ENCODE results near the gene LRP1.
A peak's percentile ranks its signal among the peaks of the same experiment; 100 is the strongest.

Gene LRP1

DNA sequence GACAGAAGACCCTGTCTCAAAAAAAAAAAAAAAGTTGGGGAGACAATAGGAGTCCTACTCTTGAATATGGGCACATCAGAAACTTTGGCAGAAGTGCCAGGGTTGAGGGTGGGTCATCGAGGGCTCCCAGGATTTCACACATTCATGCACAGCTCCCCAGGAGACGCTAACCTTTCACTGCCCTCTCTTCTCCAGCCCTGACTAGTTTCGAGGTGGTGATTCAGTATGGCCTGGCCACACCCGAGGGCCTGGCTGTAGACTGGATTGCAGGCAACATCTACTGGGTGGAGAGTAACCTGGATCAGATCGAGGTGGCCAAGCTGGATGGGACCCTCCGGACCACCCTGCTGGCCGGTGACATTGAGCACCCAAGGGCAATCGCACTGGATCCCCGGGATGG, 48.6 kb downstream of the LRP1 start:
- H3K27ac ChIP-seq = no peak overlapping the region
- no peak overlapping the region for H3K4me3 ChIP-seq
- TF ChIP-seq, protein P1, sequence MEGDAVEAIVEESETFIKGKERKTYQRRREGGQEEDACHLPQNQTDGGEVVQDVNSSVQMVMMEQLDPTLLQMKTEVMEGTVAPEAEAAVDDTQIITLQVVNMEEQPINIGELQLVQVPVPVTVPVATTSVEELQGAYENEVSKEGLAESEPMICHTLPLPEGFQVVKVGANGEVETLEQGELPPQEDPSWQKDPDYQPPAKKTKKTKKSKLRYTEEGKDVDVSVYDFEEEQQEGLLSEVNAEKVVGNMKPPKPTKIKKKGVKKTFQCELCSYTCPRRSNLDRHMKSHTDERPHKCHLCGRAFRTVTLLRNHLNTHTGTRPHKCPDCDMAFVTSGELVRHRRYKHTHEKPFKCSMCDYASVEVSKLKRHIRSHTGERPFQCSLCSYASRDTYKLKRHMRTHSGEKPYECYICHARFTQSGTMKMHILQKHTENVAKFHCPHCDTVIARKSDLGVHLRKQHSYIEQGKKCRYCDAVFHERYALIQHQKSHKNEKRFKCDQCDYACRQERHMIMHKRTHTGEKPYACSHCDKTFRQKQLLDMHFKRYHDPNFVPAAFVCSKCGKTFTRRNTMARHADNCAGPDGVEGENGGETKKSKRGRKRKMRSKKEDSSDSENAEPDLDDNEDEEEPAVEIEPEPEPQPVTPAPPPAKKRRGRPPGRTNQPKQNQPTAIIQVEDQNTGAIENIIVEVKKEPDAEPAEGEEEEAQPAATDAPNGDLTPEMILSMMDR (IDR thresholded peaks at IDR 0.05) = no peak
- no peak for DNase-seq (ENCODE audit: low spot score)

DNA sequence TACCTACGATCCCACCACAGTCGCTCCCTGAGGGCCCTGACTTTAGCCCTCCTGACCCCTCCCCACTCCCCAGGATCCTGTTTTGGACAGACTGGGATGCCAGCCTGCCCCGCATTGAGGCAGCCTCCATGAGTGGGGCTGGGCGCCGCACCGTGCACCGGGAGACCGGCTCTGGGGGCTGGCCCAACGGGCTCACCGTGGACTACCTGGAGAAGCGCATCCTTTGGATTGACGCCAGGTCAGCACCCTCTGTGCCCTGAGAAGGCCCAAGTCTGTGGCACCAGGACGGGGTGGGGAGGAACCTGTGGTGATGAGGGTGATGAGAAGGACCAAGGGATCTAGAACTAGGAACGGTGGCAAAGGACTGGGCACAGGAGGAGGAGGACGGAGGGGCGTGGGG, 49.1 kb downstream of the LRP1 start:
- TF ChIP-seq, protein P1 (IDR thresholded peaks at IDR 0.05) = no peak
- H3K27ac ChIP-seq = no peak overlapping the region
- DNase-seq (ENCODE audit: low spot score) = no peak
- no peak overlapping the region for H3K4me3 ChIP-seq

DNA sequence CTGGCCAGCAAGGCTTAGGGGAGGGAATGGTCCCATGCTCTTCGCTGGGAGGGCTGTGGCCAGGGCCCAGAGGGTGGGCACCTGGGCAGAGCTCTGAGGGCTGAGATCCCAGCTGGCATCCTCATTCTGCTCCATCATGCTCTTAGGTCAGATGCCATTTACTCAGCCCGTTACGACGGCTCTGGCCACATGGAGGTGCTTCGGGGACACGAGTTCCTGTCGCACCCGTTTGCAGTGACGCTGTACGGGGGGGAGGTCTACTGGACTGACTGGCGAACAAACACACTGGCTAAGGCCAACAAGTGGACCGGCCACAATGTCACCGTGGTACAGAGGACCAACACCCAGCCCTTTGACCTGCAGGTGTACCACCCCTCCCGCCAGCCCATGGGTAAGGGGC, 49.9 kb downstream of the LRP1 start:
- TF ChIP-seq, protein P1 (IDR thresholded peaks at IDR 0.05) = no peak
- DNase-seq (ENCODE audit: low spot score) = no peak
- Histone ChIP-seq H3K4me3 (no peak overlapping the region), H3K27ac (no peak overlapping the region)

DNA sequence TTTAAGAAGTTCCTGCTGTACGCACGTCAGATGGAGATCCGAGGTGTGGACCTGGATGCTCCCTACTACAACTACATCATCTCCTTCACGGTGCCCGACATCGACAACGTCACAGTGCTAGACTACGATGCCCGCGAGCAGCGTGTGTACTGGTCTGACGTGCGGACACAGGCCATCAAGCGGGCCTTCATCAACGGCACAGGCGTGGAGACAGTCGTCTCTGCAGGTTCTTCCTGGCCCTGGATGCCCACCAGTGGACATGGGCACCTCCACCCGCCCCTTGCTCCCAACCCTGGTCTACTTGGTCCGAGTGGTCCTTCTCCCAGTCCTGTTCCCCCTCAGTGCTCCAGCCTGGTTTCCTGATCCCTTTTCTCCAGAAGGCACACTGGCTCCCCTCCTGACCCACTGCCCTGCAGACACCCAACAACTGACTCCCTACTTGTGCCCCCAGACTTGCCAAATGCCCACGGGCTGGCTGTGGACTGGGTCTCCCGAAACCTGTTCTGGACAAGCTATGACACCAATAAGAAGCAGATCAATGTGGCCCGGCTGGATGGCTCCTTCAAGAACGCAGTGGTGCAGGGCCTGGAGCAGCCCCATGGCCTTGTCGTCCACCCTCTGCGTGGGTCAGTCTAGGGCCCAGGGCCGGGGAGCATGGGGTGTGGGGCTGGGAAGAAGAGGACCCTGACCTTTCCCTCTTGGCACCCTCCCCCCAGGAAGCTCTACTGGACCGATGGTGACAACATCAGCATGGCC, 51.2 kb downstream of the LRP1 start:
- TF ChIP-seq, protein P1 (IDR thresholded peaks at IDR 0.05) = no peak
- H3K27ac ChIP-seq = no peak overlapping the region
- DNase-seq (ENCODE audit: low spot score) = no peak
- no peak overlapping the region for H3K4me3 ChIP-seq

DNA sequence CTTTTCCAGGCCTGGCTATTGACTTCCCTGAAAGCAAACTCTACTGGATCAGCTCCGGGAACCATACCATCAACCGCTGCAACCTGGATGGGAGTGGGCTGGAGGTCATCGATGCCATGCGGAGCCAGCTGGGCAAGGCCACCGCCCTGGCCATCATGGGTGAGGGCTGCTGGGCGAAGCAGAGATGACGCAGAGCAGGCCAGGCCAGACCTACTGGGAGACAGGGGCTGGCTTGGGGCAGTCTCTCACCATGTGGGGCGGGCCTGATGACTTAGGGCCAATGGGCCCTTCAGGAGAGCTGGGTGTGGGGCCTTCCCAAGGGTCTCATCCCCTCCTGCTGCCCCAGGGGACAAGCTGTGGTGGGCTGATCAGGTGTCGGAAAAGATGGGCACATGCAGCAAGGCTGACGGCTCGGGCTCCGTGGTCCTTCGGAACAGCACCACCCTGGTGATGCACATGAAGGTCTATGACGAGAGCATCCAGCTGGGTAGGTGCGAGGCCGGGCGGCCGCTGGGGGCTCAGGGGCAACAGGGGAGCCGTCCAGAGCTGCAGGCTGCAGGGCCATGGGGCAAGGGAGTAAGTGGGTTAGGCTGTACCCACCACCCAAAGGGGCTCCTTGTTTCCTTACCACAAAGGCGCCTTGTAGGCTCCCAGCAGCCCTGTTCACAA, 52.2 kb downstream of the LRP1 start:
- Histone ChIP-seq H3K4me3 (no peak overlapping the region), H3K27ac (peak overlapping the region in 1 of 2 donors; percentile 2)
- DNase-seq (ENCODE audit: low spot score) = no peak
- TF ChIP-seq, protein P1 (IDR thresholded peaks at IDR 0.05) = no peak

DNA sequence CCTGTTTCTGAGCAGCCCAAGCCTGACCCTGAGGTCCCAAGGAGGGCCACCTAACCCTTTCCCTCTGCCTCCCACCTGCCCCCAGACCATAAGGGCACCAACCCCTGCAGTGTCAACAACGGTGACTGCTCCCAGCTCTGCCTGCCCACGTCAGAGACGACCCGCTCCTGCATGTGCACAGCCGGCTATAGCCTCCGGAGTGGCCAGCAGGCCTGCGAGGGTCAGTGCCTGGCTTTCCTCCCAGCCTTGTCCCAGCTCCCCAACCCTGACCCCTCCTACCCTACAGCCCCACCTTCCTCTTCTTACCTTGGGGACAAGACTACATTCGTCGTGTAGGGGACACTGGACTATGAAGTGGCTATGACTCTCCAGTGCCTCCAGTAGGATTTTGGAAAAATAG, 52.8 kb downstream of the LRP1 start:
- DNase-seq (ENCODE audit: low spot score) = no peak
- Histone ChIP-seq H3K27ac (no peak overlapping the region), H3K4me3 (no peak overlapping the region)
- TF ChIP-seq, protein P1 (IDR thresholded peaks at IDR 0.05) = no peak

Measured in coronary artery (tissue), 2 donors.